Thoracic aorta (tissue), 2 donors: ENCODE results near the gene PROC. TPM values are rescaled to one million over a fixed set of nuclear protein-coding genes. Genes with fewer than 3 reads are reported as not detected.

Experiments used
- ATAC-seq: fragments of 150-250 bp; one replicate; pipeline ENCODE4 v1.8.0; 2017; ENCODE audit warnings: low read depth; ENCODE audit not compliant: insufficient number of reproducible peaks, low FRiP score
- DNase-seq: peaks from one replicate; pipeline ENCODE4 v3.0.0-alpha.2; 2020; ENCODE audit warnings: low spot score
- H3K27ac ChIP-seq, 2 donors: fragments of 200-600 bp; sonication (generic); 1 replicate in 1 of 2; 2 replicates in 1 of 2; pipeline ENCODE4 v1.5.1; 2016; ENCODE audit warnings: mild to moderate bottlenecking in 2 of 2, moderate library complexity in 2 of 2
- H3K27me3 ChIP-seq: fragments of 200-600 bp; sonication (generic); replicated peaks from 2 replicates; pipeline ENCODE4 v1.6.0; 2016; ENCODE audit warnings: mild to moderate bottlenecking; ENCODE audit not compliant: insufficient read depth
- H3K36me3 ChIP-seq: fragments of 200-600 bp; sonication (generic); one replicate; pipeline ENCODE4 v1.5.1; 2016
- H3K4me1 ChIP-seq, 2 donors: fragments of 200-600 bp; sonication (generic); 1 replicate in 1 of 2; 2 replicates in 1 of 2; pipeline versions ENCODE4 v1.5.1 to v1.6.0; 2016; ENCODE audit warnings: low read depth in 2 of 2, mild to moderate bottlenecking in 1 of 2; ENCODE audit not compliant: control insufficient read depth in 1 of 2
- H3K4me3 ChIP-seq: fragments of 200-600 bp; sonication (generic); 2 replicates; pipeline ENCODE4 v1.5.1; 2016; ENCODE audit warnings: mild to moderate bottlenecking
- H3K9me3 ChIP-seq: fragments of 200-600 bp; sonication (generic); 2 replicates; pipeline ENCODE4 v1.5.1; 2016
- total RNA-seq, 2 donors: library from RNA; depleted of rRNA; stranded (reverse); fragments of >200 nt; gene quantifications; one replicate each; pipeline versions ENCODE4 v1.1.0 to v1.2.3, GENCODE V29; 2016
- TF ChIP-seq, protein P1 (sequence below): fragments of 200-600 bp; sonication (generic); IDR thresholded peaks from one replicate; pipeline ENCODE4 v1.5.1; 2019; ENCODE audit warnings: antibody characterized with exemption

Gene PROC
- total RNA-seq, 2 donors from 2014 or later, result not detected

DNA sequence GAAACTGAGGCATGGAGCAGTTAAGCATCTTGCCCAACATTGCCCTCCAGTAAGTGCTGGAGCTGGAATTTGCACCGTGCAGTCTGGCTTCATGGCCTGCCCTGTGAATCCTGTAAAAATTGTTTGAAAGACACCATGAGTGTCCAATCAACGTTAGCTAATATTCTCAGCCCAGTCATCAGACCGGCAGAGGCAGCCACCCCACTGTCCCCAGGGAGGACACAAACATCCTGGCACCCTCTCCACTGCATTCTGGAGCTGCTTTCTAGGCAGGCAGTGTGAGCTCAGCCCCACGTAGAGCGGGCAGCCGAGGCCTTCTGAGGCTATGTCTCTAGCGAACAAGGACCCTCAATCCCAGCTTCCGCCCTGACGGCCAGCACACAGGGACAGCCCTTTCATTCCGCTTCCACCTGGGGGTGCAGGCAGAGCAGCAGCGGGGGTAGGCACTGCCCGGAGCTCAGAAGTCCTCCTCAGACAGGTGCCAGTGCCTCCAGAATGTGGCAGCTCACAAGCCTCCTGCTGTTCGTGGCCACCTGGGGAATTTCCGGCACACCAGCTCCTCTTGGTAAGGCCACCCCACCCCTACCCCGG, 1.3 kb downstream of the PROC start:
- no peak for ATAC-seq
- Histone ChIP-seq H3K4me1 (peaks cover 23 to 46% of the 10 kb centered on the region in 2 donors), H3K27me3 (peaks cover 5% of the 10 kb centered on the region), H3K9me3 (no peaks in the 10 kb centered on the region), H3K36me3 (no peaks in the 10 kb centered on the region), H3K4me3 (no peak overlapping the region), H3K27ac (no peak overlapping the region)
- TF ChIP-seq, protein P1, sequence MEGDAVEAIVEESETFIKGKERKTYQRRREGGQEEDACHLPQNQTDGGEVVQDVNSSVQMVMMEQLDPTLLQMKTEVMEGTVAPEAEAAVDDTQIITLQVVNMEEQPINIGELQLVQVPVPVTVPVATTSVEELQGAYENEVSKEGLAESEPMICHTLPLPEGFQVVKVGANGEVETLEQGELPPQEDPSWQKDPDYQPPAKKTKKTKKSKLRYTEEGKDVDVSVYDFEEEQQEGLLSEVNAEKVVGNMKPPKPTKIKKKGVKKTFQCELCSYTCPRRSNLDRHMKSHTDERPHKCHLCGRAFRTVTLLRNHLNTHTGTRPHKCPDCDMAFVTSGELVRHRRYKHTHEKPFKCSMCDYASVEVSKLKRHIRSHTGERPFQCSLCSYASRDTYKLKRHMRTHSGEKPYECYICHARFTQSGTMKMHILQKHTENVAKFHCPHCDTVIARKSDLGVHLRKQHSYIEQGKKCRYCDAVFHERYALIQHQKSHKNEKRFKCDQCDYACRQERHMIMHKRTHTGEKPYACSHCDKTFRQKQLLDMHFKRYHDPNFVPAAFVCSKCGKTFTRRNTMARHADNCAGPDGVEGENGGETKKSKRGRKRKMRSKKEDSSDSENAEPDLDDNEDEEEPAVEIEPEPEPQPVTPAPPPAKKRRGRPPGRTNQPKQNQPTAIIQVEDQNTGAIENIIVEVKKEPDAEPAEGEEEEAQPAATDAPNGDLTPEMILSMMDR, result no peak
- DNase-seq, result no peak

DNA sequence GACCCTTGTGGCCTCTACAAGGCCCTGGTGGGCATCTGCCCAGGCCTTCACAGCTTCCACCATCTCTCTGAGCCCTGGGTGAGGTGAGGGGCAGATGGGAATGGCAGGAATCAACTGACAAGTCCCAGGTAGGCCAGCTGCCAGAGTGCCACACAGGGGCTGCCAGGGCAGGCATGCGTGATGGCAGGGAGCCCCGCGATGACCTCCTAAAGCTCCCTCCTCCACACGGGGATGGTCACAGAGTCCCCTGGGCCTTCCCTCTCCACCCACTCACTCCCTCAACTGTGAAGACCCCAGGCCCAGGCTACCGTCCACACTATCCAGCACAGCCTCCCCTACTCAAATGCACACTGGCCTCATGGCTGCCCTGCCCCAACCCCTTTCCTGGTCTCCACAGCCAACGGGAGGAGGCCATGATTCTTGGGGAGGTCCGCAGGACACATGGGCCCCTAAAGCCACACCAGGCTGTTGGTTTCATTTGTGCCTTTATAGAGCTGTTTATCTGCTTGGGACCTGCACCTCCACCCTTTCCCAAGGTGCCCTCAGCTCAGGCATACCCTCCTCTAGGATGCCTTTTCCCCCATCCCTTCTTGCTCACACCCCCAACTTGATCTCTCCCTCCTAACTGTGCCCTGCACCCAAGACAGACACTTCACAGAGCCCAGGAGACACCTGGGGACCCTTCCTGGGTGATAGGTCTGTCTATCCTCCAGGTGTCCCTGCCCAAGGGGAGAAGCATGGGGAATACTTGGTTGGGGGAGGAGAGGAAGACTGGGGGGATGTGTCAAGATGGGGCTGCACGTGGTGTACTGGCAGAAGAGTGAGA, 2.0 kb downstream of the PROC start:
- H3K27ac ChIP-seq, result no peak overlapping the region
- TF ChIP-seq, protein P1, result no peak
- no peaks in the 10 kb centered on the region for H3K36me3 ChIP-seq
- ATAC-seq (no peak), DNase-seq (no peak)
- no peak overlapping the region for H3K4me3 ChIP-seq
- peaks cover 5% of the 10 kb centered on the region for H3K27me3 ChIP-seq
- H3K9me3 ChIP-seq, result no peaks in the 10 kb centered on the region
- H3K4me1 ChIP-seq, result peaks cover 16 to 39% of the 10 kb centered on the region in 2 donors

- no peak overlapping the region for H3K27ac ChIP-seq
- TF ChIP-seq, protein P1, result no peak
- H3K4me3 ChIP-seq, result no peak overlapping the region
- peaks cover 8 to 29% of the 10 kb centered on the region in 2 donors for H3K4me1 ChIP-seq
- ATAC-seq (no peak), DNase-seq (no peak)
- no peaks in the 10 kb centered on the region for H3K36me3 ChIP-seq
- H3K9me3 ChIP-seq, result no peaks in the 10 kb centered on the region
- peaks cover 5% of the 10 kb centered on the region for H3K27me3 ChIP-seq
Measured at GRCh38 chr2:127421116-127421800, 3.0 kb downstream of the PROC start.

- H3K9me3 ChIP-seq, result no peaks in the 10 kb centered on the region
- no peak for ATAC-seq
- DNase-seq, result no peak
- no peaks in the 10 kb centered on the region for H3K36me3 ChIP-seq
- H3K27me3 ChIP-seq, result peaks cover 5% of the 10 kb centered on the region
- peaks cover 4 to 26% of the 10 kb centered on the region in 2 donors for H3K4me1 ChIP-seq
- no peak overlapping the region for H3K27ac ChIP-seq
- H3K4me3 ChIP-seq, result no peak overlapping the region
- TF ChIP-seq, protein P1, result no peak
Measured at GRCh38 chr2:127421871-127422558, 3.8 kb downstream of the PROC start.
